Neural cell (in vitro differentiated cells): ENCODE results near the gene CCL17. TPM values are rescaled to one million over a fixed set of nuclear protein-coding genes. Genes with fewer than 3 reads are reported as not detected.

Source experiments
- H2AFZ ChIP-seq: fragments of 200-600, 300-800 bp; sonication (generic), shearing (Covaris generic); 2 replicates; pipeline ENCODE4 v1.6.0; 2014; ENCODE audit warnings: low read depth, mild to moderate bottlenecking, antibody characterized with exemption, low read length, moderate library complexity
- H3F3A ChIP-seq: fragments of 200-600 bp; shearing (Covaris generic); 2 replicates; pipeline ENCODE4 v1.6.1; 2016; ENCODE audit warnings: mild to moderate bottlenecking, moderate library complexity, mixed read lengths, antibody characterized with exemption, low read length; ENCODE audit not compliant: insufficient read depth, poor library complexity, severe bottlenecking
- H3K27ac ChIP-seq: fragments of 200-600, 300-800 bp; sonication (generic), shearing (Covaris generic); 2 replicates; pipeline ENCODE4 v1.5.1; 2014; ENCODE audit warnings: mild to moderate bottlenecking, low read length, moderate library complexity
- H3K27me3 ChIP-seq: fragments of 300-800, 200-600 bp; sonication (generic), shearing (Covaris generic); 2 replicates; pipeline ENCODE4 v1.6.0; 2014; ENCODE audit warnings: mild to moderate bottlenecking, low read depth, low read length, moderate library complexity; ENCODE audit not compliant: insufficient read depth
- H3K36me3 ChIP-seq: fragments of 300-800, 200-600 bp; sonication (generic), shearing (Covaris generic); 2 replicates; pipeline ENCODE4 v1.5.1; 2014; ENCODE audit warnings: mild to moderate bottlenecking, antibody characterized with exemption, low read length, moderate library complexity; ENCODE audit not compliant: insufficient read depth
- H3K4me2 ChIP-seq: fragments of 300-800, 200-600 bp; sonication (generic), shearing (Covaris generic); 2 replicates; pipeline ENCODE4 v1.6.0; 2014; ENCODE audit warnings: mild to moderate bottlenecking, low read length
- H3K4me3 ChIP-seq: fragments of 300-800, 200-600 bp; sonication (generic), shearing (Covaris generic); 2 replicates; pipeline ENCODE4 v1.5.1; 2014; ENCODE audit warnings: mild to moderate bottlenecking, low read length, moderate library complexity
- H3K79me2 ChIP-seq: fragments of 200-600 bp; shearing (Covaris generic); replicated peaks from 2 replicates; pipeline ENCODE4 v1.6.0; 2014; ENCODE audit warnings: mild to moderate bottlenecking, low read length, moderate library complexity; ENCODE audit not compliant: insufficient read depth
- H3K9ac ChIP-seq: fragments of 300-800, 200-600 bp; sonication (generic), shearing (Covaris generic); 2 replicates; pipeline ENCODE4 v1.6.1; 2016; ENCODE audit warnings: mild to moderate bottlenecking, low read length, mixed read lengths
- H3K9me2 ChIP-seq: fragments of 200-600 bp; shearing (Covaris generic); 2 replicates; pipeline ENCODE4 v1.6.1; 2016; ENCODE audit warnings: mild to moderate bottlenecking, low read length, mixed read lengths; ENCODE audit not compliant: insufficient read depth
- H3K9me3 ChIP-seq: fragments of 200-600, 300-800 bp; sonication (generic), shearing (Covaris generic); 2 replicates; pipeline ENCODE4 v1.6.1; 2016; ENCODE audit warnings: mild to moderate bottlenecking, mixed run types, low read length, moderate library complexity, mixed read lengths
- H4K20me1 ChIP-seq: fragments of 200-600 bp; shearing (Covaris generic); 2 replicates; pipeline ENCODE4 v1.6.1; 2016; ENCODE audit warnings: mild to moderate bottlenecking, mixed run types; ENCODE audit not compliant: insufficient read depth
- CTCF ChIP-seq: fragments of 450-650 bp; IDR thresholded peaks from 2 replicates; pipeline ENCODE4 v1.5.1; 2014; ENCODE audit warnings: antibody characterized with exemption, mild to moderate bottlenecking, moderate library complexity; ENCODE audit not compliant: poor library complexity, severe bottlenecking
- EP300 ChIP-seq: fragments of 450-650 bp; conservative IDR thresholded peaks from 2 replicates; pipeline ENCODE4 v1.6.1; 2014; ENCODE audit warnings: antibody characterized with exemption, mild to moderate bottlenecking, moderate library complexity; ENCODE audit not compliant: poor library complexity, severe bottlenecking
- EZH2 ChIP-seq: fragments of 200-600, 300-800 bp; shearing (Covaris generic), sonication (generic); IDR thresholded peaks from 2 replicates; pipeline ENCODE4 v1.6.1; 2014; ENCODE audit warnings: antibody characterized with exemption, low read length, borderline replicate concordance, mild to moderate bottlenecking; ENCODE audit not compliant: insufficient read depth, poor library complexity, severe bottlenecking
- MXI1 ChIP-seq: fragments of 450-650 bp; conservative IDR thresholded peaks from 2 replicates; pipeline ENCODE4 v1.6.1; 2014; ENCODE audit warnings: antibody characterized with exemption, mild to moderate bottlenecking; ENCODE audit not compliant: poor library complexity, severe bottlenecking
- POLR2AphosphoS5 ChIP-seq: IDR thresholded peaks from 2 replicates; pipeline ENCODE4 v1.6.1; 2012
- RAD21 ChIP-seq: fragments of 450-650 bp; conservative IDR thresholded peaks from 2 replicates; pipeline ENCODE4 v1.6.1; 2014; ENCODE audit warnings: antibody characterized with exemption, mild to moderate bottlenecking, moderate library complexity
- SMC3 ChIP-seq: fragments of 450-650 bp; conservative IDR thresholded peaks from 2 replicates; pipeline ENCODE4 v1.6.1; 2014; ENCODE audit warnings: antibody characterized with exemption, mild to moderate bottlenecking, moderate library complexity; ENCODE audit not compliant: poor library complexity
- TAF1 ChIP-seq: IDR thresholded peaks from 2 replicates; pipeline ENCODE4 v1.6.1; 2012; ENCODE audit warnings: low read depth
- polyA plus RNA-seq: library from polyadenylated mRNA; depleted of rRNA; stranded (reverse); fragments of >200 nt; gene quantifications from 2 replicates; pipeline ENCODE4 v1.2.3, GENCODE V29; 2014
- TF ChIP-seq, protein P1 (sequence below): IDR thresholded peaks from 2 replicates; pipeline ENCODE4 v1.6.1; 2012; ENCODE audit warnings: borderline replicate concordance

Gene CCL17
- polyA plus RNA-seq, 1 donor from 2014 or later, result not detected

DNA sequence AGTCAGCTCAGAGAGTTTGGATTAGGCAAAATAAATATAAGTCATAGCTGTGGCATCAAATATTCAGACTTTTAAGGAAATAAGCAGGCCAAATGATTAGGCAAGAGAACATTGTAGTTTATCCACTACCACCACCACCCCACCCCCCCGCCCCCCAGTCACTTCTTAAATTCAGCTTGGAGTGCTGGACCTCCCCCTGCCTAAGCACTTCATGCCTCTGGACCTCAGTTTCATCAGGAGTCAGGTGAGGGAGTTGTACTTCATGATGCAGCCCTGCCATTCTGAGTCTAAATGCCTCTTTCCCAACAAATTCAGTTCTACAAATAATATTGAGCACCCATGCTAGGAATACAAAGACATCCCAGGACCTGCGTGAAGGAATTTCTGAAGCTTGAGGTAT is 60.0 kb downstream of the CCL17 start:
- Histone ChIP-seq H3K9me3 (no peaks in the 10 kb centered on the region), H3K27me3 (no peaks in the 10 kb centered on the region), H2AFZ (no peak overlapping the region), H3K36me3 (no peaks in the 10 kb centered on the region), H3K4me2 (no peak overlapping the region), H3F3A (no peaks in the 10 kb centered on the region), H3K4me3 (no peak overlapping the region), H3K27ac (no peak overlapping the region), H3K79me2 (peaks cover 15% of the 10 kb centered on the region), H3K9ac (no peak overlapping the region), H4K20me1 (no peaks in the 10 kb centered on the region), H3K9me2 (no peaks in the 10 kb centered on the region)
- TF ChIP-seq, protein P1, sequence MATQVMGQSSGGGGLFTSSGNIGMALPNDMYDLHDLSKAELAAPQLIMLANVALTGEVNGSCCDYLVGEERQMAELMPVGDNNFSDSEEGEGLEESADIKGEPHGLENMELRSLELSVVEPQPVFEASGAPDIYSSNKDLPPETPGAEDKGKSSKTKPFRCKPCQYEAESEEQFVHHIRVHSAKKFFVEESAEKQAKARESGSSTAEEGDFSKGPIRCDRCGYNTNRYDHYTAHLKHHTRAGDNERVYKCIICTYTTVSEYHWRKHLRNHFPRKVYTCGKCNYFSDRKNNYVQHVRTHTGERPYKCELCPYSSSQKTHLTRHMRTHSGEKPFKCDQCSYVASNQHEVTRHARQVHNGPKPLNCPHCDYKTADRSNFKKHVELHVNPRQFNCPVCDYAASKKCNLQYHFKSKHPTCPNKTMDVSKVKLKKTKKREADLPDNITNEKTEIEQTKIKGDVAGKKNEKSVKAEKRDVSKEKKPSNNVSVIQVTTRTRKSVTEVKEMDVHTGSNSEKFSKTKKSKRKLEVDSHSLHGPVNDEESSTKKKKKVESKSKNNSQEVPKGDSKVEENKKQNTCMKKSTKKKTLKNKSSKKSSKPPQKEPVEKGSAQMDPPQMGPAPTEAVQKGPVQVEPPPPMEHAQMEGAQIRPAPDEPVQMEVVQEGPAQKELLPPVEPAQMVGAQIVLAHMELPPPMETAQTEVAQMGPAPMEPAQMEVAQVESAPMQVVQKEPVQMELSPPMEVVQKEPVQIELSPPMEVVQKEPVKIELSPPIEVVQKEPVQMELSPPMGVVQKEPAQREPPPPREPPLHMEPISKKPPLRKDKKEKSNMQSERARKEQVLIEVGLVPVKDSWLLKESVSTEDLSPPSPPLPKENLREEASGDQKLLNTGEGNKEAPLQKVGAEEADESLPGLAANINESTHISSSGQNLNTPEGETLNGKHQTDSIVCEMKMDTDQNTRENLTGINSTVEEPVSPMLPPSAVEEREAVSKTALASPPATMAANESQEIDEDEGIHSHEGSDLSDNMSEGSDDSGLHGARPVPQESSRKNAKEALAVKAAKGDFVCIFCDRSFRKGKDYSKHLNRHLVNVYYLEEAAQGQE, result no peak
- TF ChIP-seq EP300 (no peak), EZH2 (no peak), CTCF (no peak), POLR2AphosphoS5 (no peak), MXI1 (no peak), SMC3 (no peak), TAF1 (no peak), RAD21 (no peak)

Other genes starting within 250 kb of the CCL17 start
- 146 and 167 TPM in 2 replicates for gene PSME3IP1, start 218.7 kb upstream of the CCL17 start, polyA plus RNA-seq
- gene RSPRY1, start 218.4 kb upstream of the CCL17 start, polyA plus RNA-seq, result 62.0 and 69.8 TPM in 2 replicates
- gene ARL2BP, start 159.5 kb upstream of the CCL17 start, polyA plus RNA-seq, result 149 and 153 TPM in 2 replicates
- 0.10 TPM in 1 of 2 replicates, not detected in the other for gene PLLP, start 120.1 kb upstream of the CCL17 start, polyA plus RNA-seq
- gene CCL22, start 46.0 kb upstream of the CCL17 start, polyA plus RNA-seq, result not detected in 2 replicates
- 3.8 and 4.9 TPM in 2 replicates for gene CX3CL1, start 32.3 kb upstream of the CCL17 start, polyA plus RNA-seq
- 117 and 131 TPM in 2 replicates for gene CIAPIN1, start 42.6 kb downstream of the CCL17 start, polyA plus RNA-seq
- gene COQ9, start 42.7 kb downstream of the CCL17 start, polyA plus RNA-seq, result 78.7 and 95.0 TPM in 2 replicates
- 109 and 132 TPM in 2 replicates for gene POLR2C, start 57.9 kb downstream of the CCL17 start, polyA plus RNA-seq
- gene DOK4, start 81.7 kb downstream of the CCL17 start, polyA plus RNA-seq, result 214 and 250 TPM in 2 replicates
- 0.20 TPM in 1 of 2 replicates, not detected in the other for gene CCDC102A, start 131.8 kb downstream of the CCL17 start, polyA plus RNA-seq
- gene ADGRG5, start 137.9 kb downstream of the CCL17 start, polyA plus RNA-seq, result 0.19 and 0.58 TPM in 2 replicates
- gene ADGRG1, start 223.9 kb downstream of the CCL17 start, polyA plus RNA-seq, result 80.6 and 86.8 TPM in 2 replicates